GM12878 (cell line): ENCODE data around the gene MILR1. TPM values are rescaled to one million over a fixed set of nuclear protein-coding genes. Genes with fewer than 3 reads are reported as not detected.

Experiments
- BCL3 ChIP-seq: IDR thresholded peaks from 2 replicates; pipeline ENCODE4 v1.6.1; 2011; ENCODE audit warnings: borderline replicate concordance, low read depth, mild to moderate bottlenecking, moderate library complexity, low read length; ENCODE audit not compliant: insufficient read depth, poor library complexity, severe bottlenecking
- CEBPB ChIP-seq, 2 experiments: fragments of 150-350 bp in 1 of 2; IDR thresholded peaks; 2 replicates each; pipeline ENCODE4 v1.6.1; 2012 to 2014; ENCODE audit warnings: low read depth in 2 of 2, low read length in 2 of 2, borderline replicate concordance in 1 of 2, inconsistent platforms in 1 of 2
- CREB1 ChIP-seq: IDR thresholded peaks from 2 replicates; pipeline ENCODE4 v1.6.1; 2012; ENCODE audit warnings: low read depth, mild to moderate bottlenecking, inconsistent platforms
- CREM ChIP-seq: IDR thresholded peaks from 2 replicates; pipeline ENCODE4 v1.6.1; 2014; ENCODE audit warnings: antibody characterized with exemption, low read depth
- ELK1 ChIP-seq: IDR thresholded peaks from 2 replicates; pipeline ENCODE4 v1.6.1; 2012; ENCODE audit warnings: low read depth, low read length, improper control_type of control experiment
- IRF4 ChIP-seq: IDR thresholded peaks from 2 replicates; pipeline ENCODE4 v1.6.1; 2011; ENCODE audit warnings: low read depth, low read length
- IRF5 ChIP-seq: fragments of 450-650 bp; IDR thresholded peaks from 2 replicates; pipeline ENCODE4 v1.6.1; 2017; ENCODE audit warnings: borderline replicate concordance
- KLF5 ChIP-seq: fragments of 450-650 bp; IDR thresholded peaks from 2 replicates; pipeline ENCODE4 v1.6.1; 2014; ENCODE audit warnings: mild to moderate bottlenecking; ENCODE audit not compliant: partially characterized antibody
- MEF2A ChIP-seq: IDR thresholded peaks from 2 replicates; pipeline ENCODE4 v1.6.1; 2011; ENCODE audit warnings: low read depth, mild to moderate bottlenecking, low read length, moderate library complexity; ENCODE audit not compliant: insufficient read depth
- MEF2B ChIP-seq: fragments of 450-650 bp; IDR thresholded peaks from 2 replicates; pipeline ENCODE4 v1.6.1; 2018; ENCODE audit warnings: mild to moderate bottlenecking, moderate library complexity; ENCODE audit not compliant: partially characterized antibody, poor library complexity, severe bottlenecking
- NR2F1 ChIP-seq: fragments of 450-650 bp; conservative IDR thresholded peaks from 2 replicates; pipeline ENCODE4 v1.6.1; 2017; ENCODE audit warnings: mild to moderate bottlenecking
- RAD51 ChIP-seq: fragments of 450-650 bp; IDR thresholded peaks from 2 replicates; pipeline ENCODE4 v1.6.1; 2016; ENCODE audit warnings: moderate library complexity, mild to moderate bottlenecking, inconsistent platforms
- RUNX3 ChIP-seq: IDR thresholded peaks from 2 replicates; pipeline ENCODE4 v1.6.1; 2012; ENCODE audit warnings: low read length, inconsistent platforms
- SIX5 ChIP-seq: IDR thresholded peaks from 2 replicates; pipeline ENCODE4 v1.6.1; 2011; ENCODE audit warnings: mild to moderate bottlenecking, low read depth, low read length, moderate library complexity; ENCODE audit not compliant: severe bottlenecking
- SMARCA5 ChIP-seq: fragments of 450-650 bp; IDR thresholded peaks from 2 replicates; pipeline ENCODE4 v1.6.1; 2017; ENCODE audit warnings: mild to moderate bottlenecking
- TCF12 ChIP-seq: IDR thresholded peaks from 2 replicates; pipeline ENCODE4 v1.6.1; 2011; ENCODE audit warnings: low read depth, mild to moderate bottlenecking, low read length
- polyA plus RNA-seq, 11 experiments: library from polyadenylated mRNA; depleted of rRNA in 4 of 11; unstranded in 6 of 11; stranded (reverse) in 5 of 11; fragments of >200 nt; fragmentation: Nextera tagmentation in 4 of 11; fragmentation: Illumina TruSeq in 1 of 11; extraction: Ambion mirVana in 4 of 11; extraction: Trizol in 1 of 11; gene quantifications; 1 replicate in 1 of 11; 2 replicates in 10 of 11; pipeline versions ENCODE4 v1.2.1 to v1.2.3, GENCODE V29; 2011 to 2016; ENCODE audit warnings: inconsistent platforms in 2 of 11, missing spikeins in 2 of 11, low read depth in 1 of 11
- total RNA-seq, 4 experiments: library from RNA; depleted of rRNA in 3 of 4; stranded (reverse); fragments of >200 nt in 3 of 4; fragmentation: Illumina TruSeq in 1 of 4; extraction: Trizol in 1 of 4; gene quantifications; 2 replicates each; pipeline versions ENCODE4 v1.2.1 to v1.2.3, GENCODE V29; 2013 to 2021
- TF ChIP-seq, protein P1 (sequence below): fragments of 450-650 bp; IDR thresholded peaks from 2 replicates; pipeline ENCODE4 v1.6.1; 2018; ENCODE audit warnings: borderline replicate concordance, mild to moderate bottlenecking; ENCODE audit not compliant: partially characterized antibody
- TF ChIP-seq, protein P2 (sequence below): fragments of 450-650 bp; IDR thresholded peaks from 2 replicates; pipeline ENCODE4 v1.6.1; 2016; ENCODE audit warnings: mild to moderate bottlenecking
- TF ChIP-seq, protein P3 (sequence below): fragments of 450-650 bp; IDR thresholded peaks from 2 replicates; pipeline ENCODE4 v1.6.1; 2016; ENCODE audit warnings: mild to moderate bottlenecking

Gene MILR1
- total and polyA plus RNA-seq, 10 of the 15 experiments (the other 5 are each of a cell fraction or from before 2014, with no cell fraction given), result 2.0 to 47.2 (median 17.2) TPM

- TF ChIP-seq, protein P1, sequence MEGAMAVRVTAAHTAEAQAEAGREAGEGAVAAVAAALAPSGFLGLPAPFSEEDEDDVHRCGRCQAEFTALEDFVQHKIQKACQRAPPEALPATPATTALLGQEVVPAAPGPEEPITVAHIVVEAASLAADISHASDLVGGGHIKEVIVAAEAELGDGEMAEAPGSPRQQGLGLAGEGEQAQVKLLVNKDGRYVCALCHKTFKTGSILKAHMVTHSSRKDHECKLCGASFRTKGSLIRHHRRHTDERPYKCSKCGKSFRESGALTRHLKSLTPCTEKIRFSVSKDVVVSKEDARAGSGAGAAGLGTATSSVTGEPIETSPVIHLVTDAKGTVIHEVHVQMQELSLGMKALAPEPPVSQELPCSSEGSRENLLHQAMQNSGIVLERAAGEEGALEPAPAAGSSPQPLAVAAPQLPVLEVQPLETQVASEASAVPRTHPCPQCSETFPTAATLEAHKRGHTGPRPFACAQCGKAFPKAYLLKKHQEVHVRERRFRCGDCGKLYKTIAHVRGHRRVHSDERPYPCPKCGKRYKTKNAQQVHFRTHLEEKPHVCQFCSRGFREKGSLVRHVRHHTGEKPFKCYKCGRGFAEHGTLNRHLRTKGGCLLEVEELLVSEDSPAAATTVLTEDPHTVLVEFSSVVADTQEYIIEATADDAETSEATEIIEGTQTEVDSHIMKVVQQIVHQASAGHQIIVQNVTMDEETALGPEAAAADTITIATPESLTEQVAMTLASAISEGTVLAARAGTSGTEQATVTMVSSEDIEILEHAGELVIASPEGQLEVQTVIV, result peak; percentile 81
- TF ChIP-seq ELK1 (peak; percentile 98), MEF2A (peak; percentile 39; the same call in 1 of the 2 replicates), CREB1 (peak; percentile 86), SIX5 (peak; percentile 10), NR2F1 (peak; percentile 52; the same call in 1 of the 2 replicates), CEBPB (IDR thresholded peaks at IDR 0.05; ENCODE audit: borderline replicate concordance in 1 of 2, low read depth in 2 of 2, low read length in 2 of 2) (no peak), BCL3 (peak; percentile 62), RUNX3 (peak; percentile 46), RAD51 (peak; percentile 91), TCF12 (0 out of 2 replicates have a peak, but pooled peaks have one; percentile 42), SMARCA5 (no peak; the same call in 1 of the 2 replicates), MEF2B (peak; percentile 75), KLF5 (peak; percentile 61), IRF5 (no peak), IRF4 (peak; percentile 74; the same call in 1 of the 2 replicates), CREM (peak; percentile 91)
- TF ChIP-seq, protein P2, sequence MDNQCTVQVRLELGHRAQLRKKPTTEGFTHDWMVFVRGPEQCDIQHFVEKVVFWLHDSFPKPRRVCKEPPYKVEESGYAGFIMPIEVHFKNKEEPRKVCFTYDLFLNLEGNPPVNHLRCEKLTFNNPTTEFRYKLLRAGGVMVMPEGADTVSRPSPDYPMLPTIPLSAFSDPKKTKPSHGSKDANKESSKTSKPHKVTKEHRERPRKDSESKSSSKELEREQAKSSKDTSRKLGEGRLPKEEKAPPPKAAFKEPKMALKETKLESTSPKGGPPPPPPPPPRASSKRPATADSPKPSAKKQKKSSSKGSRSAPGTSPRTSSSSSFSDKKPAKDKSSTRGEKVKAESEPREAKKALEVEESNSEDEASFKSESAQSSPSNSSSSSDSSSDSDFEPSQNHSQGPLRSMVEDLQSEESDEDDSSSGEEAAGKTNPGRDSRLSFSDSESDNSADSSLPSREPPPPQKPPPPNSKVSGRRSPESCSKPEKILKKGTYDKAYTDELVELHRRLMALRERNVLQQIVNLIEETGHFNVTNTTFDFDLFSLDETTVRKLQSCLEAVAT, result peak; percentile 99
- TF ChIP-seq, protein P3, sequence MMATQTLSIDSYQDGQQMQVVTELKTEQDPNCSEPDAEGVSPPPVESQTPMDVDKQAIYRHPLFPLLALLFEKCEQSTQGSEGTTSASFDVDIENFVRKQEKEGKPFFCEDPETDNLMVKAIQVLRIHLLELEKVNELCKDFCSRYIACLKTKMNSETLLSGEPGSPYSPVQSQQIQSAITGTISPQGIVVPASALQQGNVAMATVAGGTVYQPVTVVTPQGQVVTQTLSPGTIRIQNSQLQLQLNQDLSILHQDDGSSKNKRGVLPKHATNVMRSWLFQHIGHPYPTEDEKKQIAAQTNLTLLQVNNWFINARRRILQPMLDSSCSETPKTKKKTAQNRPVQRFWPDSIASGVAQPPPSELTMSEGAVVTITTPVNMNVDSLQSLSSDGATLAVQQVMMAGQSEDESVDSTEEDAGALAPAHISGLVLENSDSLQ, result peak; percentile 63
Observed at GRCh38 chr17:64506576-64507412, 57.9 kb downstream of the MILR1 start, which contains the start of gene CEP95 (continued).
